Putamen (tissue), 1 donor: ENCODE results near the gene ATOH8.
"Not testable (repeated sequence)": the region's sequence is repeated elsewhere in the genome, so short reads cannot be mapped to it uniquely, and the experiment has no call there.

ENCODE experiments used
- DNase-seq: peaks from one replicate; pipeline ENCODE4 v3.0.0-alpha.2; 2016; ENCODE audit warnings: low spot score

ATOH8 gene

GRCh38 chr2:85753525-85754312, at the start of gene ATOH8:
TSS of gene ATOH8 (plus strand) at chr2:85753991. CDS start at chr2:85754190, 199 bp downstream.
- DNase-seq, result peak; percentile 65

GRCh38 chr2:85704038-85704437, 49.8 kb upstream of the ATOH8 start:
- no peak for DNase-seq

GRCh38 chr2:85704800-85705679, 48.8 kb upstream of the ATOH8 start:
- DNase-seq, result no peak

GRCh38 chr2:85705680-85706039, 48.1 kb upstream of the ATOH8 start:
- DNase-seq, result no peak

GRCh38 chr2:85706063-85706462, 47.7 kb upstream of the ATOH8 start:
- no peak for DNase-seq

GRCh38 chr2:85706599-85707296, 47.0 kb upstream of the ATOH8 start:
- DNase-seq, result no peak

GRCh38 chr2:85707304-85707703, 46.5 kb upstream of the ATOH8 start:
- DNase-seq, result peak; percentile 75

GRCh38 chr2:85708641-85709040, 45.1 kb upstream of the ATOH8 start:
- no peak for DNase-seq

- no peak for DNase-seq
Observed at GRCh38 chr2:85709401-85709811, 44.4 kb upstream of the ATOH8 start.

- DNase-seq, result no peak
Observed at GRCh38 chr2:85710687-85711577, 42.9 kb upstream of the ATOH8 start.

GRCh38 chr2:85711578-85712060, 42.2 kb upstream of the ATOH8 start:
- no peak for DNase-seq

- DNase-seq, result no peak
Observed at GRCh38 chr2:85712336-85712735, 41.5 kb upstream of the ATOH8 start.

GRCh38 chr2:85712849-85713612, 40.8 kb upstream of the ATOH8 start:
- no peak for DNase-seq

- no peak for DNase-seq
Observed at GRCh38 chr2:85713836-85714235, 40.0 kb upstream of the ATOH8 start.

GRCh38 chr2:85714421-85714820, 39.4 kb upstream of the ATOH8 start:
- DNase-seq, result not testable (repeated sequence)

- no peak for DNase-seq
Observed at GRCh38 chr2:85714841-85715240, 39.0 kb upstream of the ATOH8 start.

- DNase-seq, result no peak
Observed at GRCh38 chr2:85716346-85716914, 37.4 kb upstream of the ATOH8 start.

- DNase-seq, result no peak
Observed at GRCh38 chr2:85717308-85718008, 36.3 kb upstream of the ATOH8 start.

- DNase-seq, result no peak
Observed at GRCh38 chr2:85718009-85718391, 35.8 kb upstream of the ATOH8 start.
